Psoas muscle (tissue), 8 donors: ENCODE results near the gene RALGPS2. TPM values are rescaled to one million over a fixed set of nuclear protein-coding genes. Genes with fewer than 3 reads are reported as not detected.

ENCODE experiments used
- ATAC-seq, 4 donors: fragments of 200-7000 bp; cut with Tn5 transposase; one replicate each; pipeline ENCODE4 v1.9.1; 2020; ENCODE audit warnings: moderate library complexity in 3 of 4, mild to moderate bottlenecking in 2 of 4
- DNase-seq, 2 donors: peaks; one replicate each; pipeline ENCODE4 v3.0.0-alpha.2; 2020
- H3K27ac ChIP-seq: fragments of 200-600 bp; one replicate; pipeline ENCODE4 v1.8.0; 2022
- H3K27me3 ChIP-seq, 3 donors: fragments of 200-600 bp in 1 of 3; one replicate each; pipeline versions ENCODE4 v1.6.1 to v1.8.0; 2013 to 2022; ENCODE audit warnings: low read length in 2 of 3, mild to moderate bottlenecking in 2 of 3, moderate library complexity in 1 of 3; ENCODE audit not compliant: insufficient read depth in 3 of 3
- H3K36me3 ChIP-seq, 2 donors: fragments of 200-600 bp in 1 of 2; one replicate each; pipeline versions ENCODE4 v1.6.1 to v1.8.0; 2013 to 2022; ENCODE audit warnings: low read depth in 1 of 2, mild to moderate bottlenecking in 1 of 2, moderate library complexity in 1 of 2; ENCODE audit not compliant: insufficient read depth in 1 of 2
- H3K4me1 ChIP-seq: fragments of 200-600 bp; one replicate; pipeline ENCODE4 v1.8.0; 2022
- H3K4me3 ChIP-seq: fragments of 200-600 bp; one replicate; pipeline ENCODE4 v1.8.0; 2022; ENCODE audit warnings: mild to moderate bottlenecking
- H3K9me3 ChIP-seq: fragments of 200-600 bp; one replicate; pipeline ENCODE4 v1.8.0; 2022
- CTCF ChIP-seq: fragments of 200-600 bp; IDR thresholded peaks from one replicate; pipeline ENCODE4 v1.8.0; 2022; ENCODE audit warnings: antibody characterized with exemption
- WGBS, 3 donors: extraction: QIAGEN DNeasy Blood & Tissue Kit; methylation state at CpG; one replicate each; pipeline versions ENCODE4 v1.1.6 to v1.1.7; 2013; 5-methylcytosine and 5-hydroxymethylcytosine counted together
- intact Hi-C, 2 donors: fragments of 100-400 bp; cut with DNase I; formaldehyde crosslinking; loops; one replicate each; pipeline versions ENCODE4 v1.11.0 to v1.14.2; 2022
- polyA plus RNA-seq, 3 donors: library from polyadenylated mRNA; stranded (reverse); fragments of 200-250 nt; gene quantifications; one replicate each; pipeline ENCODE4 v1.2.3, GENCODE V29; 2013
- total RNA-seq, 4 donors: library from RNA; stranded (reverse); fragmentation: NEBNext Ultra II Directional in 2 of 4; extraction: Animal tissue kit (Norgen Biotek cat#: 25700) in 2 of 4; gene quantifications; one replicate each; pipeline versions ENCODE4 v1.2.1 to v1.2.4, GENCODE V29; 2021 to 2023
- donor health status: healthy with polysubstance abuse.
- donor health status: DM: no; HTN: no; CAD: no; lungs with moderate emphysema.
- donor health status: Bipolar disorder and iron deficiency.
- donor health status: healthy.
- donor health status: DM: yes; HTN: yes; CAD: no.
- donor health status: DM: no; HTN: no; CAD: no.
- donor health status: DM: no; HTN: no; CAD: no.
- donor health status: DM: yes; HTN: yes; CAD: no.

The RALGPS2 gene
- total and polyA plus RNA-seq, 7 donors = 0.69 to 6.2 (median 2.4) TPM

GRCh38 chr1:178919581-178919980 lies 194.5 kb downstream of the RALGPS2 start:
- intact Hi-C loops = no loop called here
- H3K36me3 ChIP-seq = no peaks in the 10 kb centered on the region
- no peak for TF ChIP-seq CTCF
- 93 to 95% (median 94%) methylated on average over 2 of the region's 2 CpGs for WGBS, 3 donors
- H3K4me1 ChIP-seq = no peaks in the 10 kb centered on the region
- ATAC-seq (no peak), DNase-seq (no peak)
- peaks cover 3% of the 10 kb centered on the region for H3K9me3 ChIP-seq
- no peak overlapping the region for H3K4me3 ChIP-seq
- H3K27me3 ChIP-seq = no peaks in the 10 kb centered on the region
- no peak overlapping the region for H3K27ac ChIP-seq

- intact Hi-C loops = no loop called here
- 96 to 100% (median 99%) methylated on average over 2 of the region's 2 CpGs for WGBS, 3 donors
- Histone ChIP-seq H3K4me1 (no peaks in the 10 kb centered on the region), H3K4me3 (no peak overlapping the region), H3K9me3 (peaks cover 8% of the 10 kb centered on the region), H3K27ac (no peak overlapping the region), H3K36me3 (no peaks in the 10 kb centered on the region), H3K27me3 (no peaks in the 10 kb centered on the region)
- ATAC-seq (no peak), DNase-seq (no peak)
- no peak for TF ChIP-seq CTCF
Measured at GRCh38 chr1:178921499-178921898, 196.5 kb downstream of the RALGPS2 start.

GRCh38 chr1:178923512-178923911 lies 198.5 kb downstream of the RALGPS2 start:
- Histone ChIP-seq H3K27me3 (no peaks in the 10 kb centered on the region), H3K36me3 (no peaks in the 10 kb centered on the region), H3K27ac (no peak overlapping the region), H3K9me3 (peaks cover 8% of the 10 kb centered on the region), H3K4me3 (no peak overlapping the region), H3K4me1 (no peaks in the 10 kb centered on the region)
- TF ChIP-seq CTCF = no peak
- intact Hi-C loops = no loop called here
- no peak for DNase-seq
- no peak for ATAC-seq
- WGBS, 3 donors = 91 to 99% (median 91%) methylated on average over 2 of the region's 2 CpGs

DNA sequence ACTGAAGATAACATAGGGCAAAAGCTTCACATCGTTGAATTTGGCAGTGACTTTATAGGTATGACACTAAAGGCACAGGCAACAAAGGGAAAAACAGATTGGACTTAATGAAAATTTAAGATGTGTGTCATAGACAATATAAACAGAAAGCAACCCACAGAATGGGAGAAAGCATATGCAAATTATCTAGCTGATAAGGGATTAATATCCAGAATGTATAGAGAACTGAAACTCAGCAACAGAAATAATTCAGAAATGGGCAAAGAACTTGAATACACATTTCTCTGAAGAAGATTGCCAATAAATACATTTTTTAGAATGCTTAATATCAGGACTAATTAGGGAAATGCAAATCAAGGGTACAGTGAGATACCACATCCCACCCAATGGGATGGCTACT lies 201.0 kb downstream of the RALGPS2 start:
- Histone ChIP-seq H3K36me3 (no peaks in the 10 kb centered on the region), H3K27me3 (no peaks in the 10 kb centered on the region), H3K4me1 (no peaks in the 10 kb centered on the region), H3K27ac (no peak overlapping the region), H3K9me3 (peaks cover 8% of the 10 kb centered on the region), H3K4me3 (no peak overlapping the region)
- TF ChIP-seq CTCF = no peak
- no peak for ATAC-seq
- 80 to 94% (median 87%) methylated on average over 1 of the region's 1 CpG for WGBS, 3 donors
- intact Hi-C loops = no loop called here
- DNase-seq = no peak

DNA sequence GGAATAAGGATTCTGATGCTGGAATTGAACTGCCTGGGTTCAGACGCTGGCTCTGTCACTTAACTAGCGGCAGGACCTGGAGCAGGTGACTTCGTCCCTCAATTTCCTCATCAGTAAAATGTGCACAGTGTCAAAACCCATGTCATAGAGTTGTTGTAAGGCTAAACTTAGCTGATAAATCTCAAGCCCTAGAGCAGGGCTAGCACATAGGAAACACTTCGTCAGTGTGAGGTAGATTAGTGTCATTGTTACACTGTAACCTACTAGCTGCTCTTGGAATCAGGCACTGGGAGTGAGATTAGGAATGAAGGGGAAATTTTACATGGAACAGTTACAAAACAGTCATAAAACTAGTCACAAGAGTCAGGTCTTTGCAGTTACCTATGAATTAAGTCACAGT lies 202.0 kb downstream of the RALGPS2 start:
- Histone ChIP-seq H3K4me1 (peaks cover 4% of the 10 kb centered on the region), H3K9me3 (peaks cover 8% of the 10 kb centered on the region), H3K27ac (no peak overlapping the region), H3K27me3 (no peaks in the 10 kb centered on the region), H3K4me3 (no peak overlapping the region), H3K36me3 (no peaks in the 10 kb centered on the region)
- intact Hi-C loops = no loop called here
- ATAC-seq = no peak
- no peak for TF ChIP-seq CTCF
- 95 to 96% (median 95%) methylated on average over 4 of the region's 4 CpGs for WGBS, 3 donors
- no peak for DNase-seq
